GM21367 (cell line): ENCODE measurements around the gene NIFK.
A peak's percentile ranks its signal among the peaks of the same experiment; 100 is the strongest.

Experiments used
- ATAC-seq: cut with Tn5 transposase; IDR thresholded peaks from one replicate; pipeline ENCODE4 v1.9.1; 2021; ENCODE audit not compliant: unreplicated experiment

The NIFK gene

GRCh38 chr2:121736462-121737336 is at the start of gene NIFK:
TSS of gene NIFK (minus strand) at chr2:121736875. CDS start at chr2:121736850, 25 bp downstream.
- peak; percentile 83 for ATAC-seq

- ATAC-seq: no peak
These were observed 46.5 kb upstream of the NIFK start for GRCh38 chr2:121783180-121783579.

- ATAC-seq: no peak
These were observed 42.2 kb upstream of the NIFK start for GRCh38 chr2:121778741-121779487.

- ATAC-seq: no peak
These were observed 41.0 kb upstream of the NIFK start for GRCh38 chr2:121777699-121778058.

GRCh38 chr2:121776885-121777698 is 40.4 kb upstream of the NIFK start:
- ATAC-seq: no peak

- ATAC-seq: no peak
These were observed 39.7 kb upstream of the NIFK start for GRCh38 chr2:121776361-121776760.

GRCh38 chr2:121774235-121774634 is 37.6 kb upstream of the NIFK start:
- no peak for ATAC-seq

- no peak for ATAC-seq
These were observed 35.5 kb upstream of the NIFK start for GRCh38 chr2:121771976-121772742.

- ATAC-seq: no peak
These were observed 31.6 kb upstream of the NIFK start for GRCh38 chr2:121768143-121768755.

- ATAC-seq: no peak
These were observed 29.9 kb upstream of the NIFK start for GRCh38 chr2:121766624-121767023.

GRCh38 chr2:121764681-121765228 is 28.1 kb upstream of the NIFK start:
- ATAC-seq: no peak

- ATAC-seq: peak; percentile 100
These were observed 18.8 kb upstream of the NIFK start, which contains the start of gene TSN for GRCh38 chr2:121755237-121756111. TSS of gene TSN (plus strand) at chr2:121755651. CDS start at chr2:121755780, 129 bp downstream.

GRCh38 chr2:121754851-121755236 is 18.2 kb upstream of the NIFK start:
- ATAC-seq: no peak

- ATAC-seq: peak; percentile 75
These were observed 11.5 kb upstream of the NIFK start for GRCh38 chr2:121748202-121748601.

GRCh38 chr2:121746071-121746578 is 9.4 kb upstream of the NIFK start:
- ATAC-seq: no peak

- no peak for ATAC-seq
These were observed 4.8 kb upstream of the NIFK start for GRCh38 chr2:121741450-121741849.

GRCh38 chr2:121740973-121741372 is 4.3 kb upstream of the NIFK start:
- no peak for ATAC-seq

- ATAC-seq: no peak
These were observed 574 bp downstream of the NIFK start for GRCh38 chr2:121736140-121736461.
